Measurements from ENCODE around the gene RGMA. TPM values are rescaled to one million over a fixed set of nuclear protein-coding genes. Genes with fewer than 3 reads are reported as not detected.

The RGMA gene
- total RNA-seq, 1 experiment from 2014 or later = 5.5 TPM

DNA sequence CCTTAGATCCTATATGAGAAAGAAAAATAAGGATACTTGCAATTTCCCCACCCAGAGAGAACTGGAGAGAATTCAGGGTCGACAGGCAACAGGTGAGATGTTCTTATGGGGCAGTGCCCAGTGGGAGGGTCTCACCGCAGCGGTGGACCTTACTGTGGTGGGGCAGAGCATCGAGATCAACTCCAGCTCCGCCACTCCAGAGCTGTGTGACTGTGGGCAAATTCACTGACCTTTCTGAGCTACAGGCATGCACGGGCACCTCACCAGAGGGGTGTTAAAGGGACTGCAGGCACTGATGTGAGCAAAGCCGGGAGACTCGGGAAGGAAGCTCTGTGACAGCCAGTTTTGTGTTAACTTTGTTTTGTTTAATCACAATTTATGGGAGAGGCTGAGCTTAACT, 30.9 kb downstream of the RGMA start:
- no TSS peak for BruUV-seq (replicated peaks)
- DNase-seq (ENCODE audit: low read depth, low spot score) = no peak
- ChIA-PET POLR2A (no interaction called here), RAD21 (ENCODE audit: low non-redundant PET in 1 of 2, low total read pairs in 2 of 2, uncharacterized antibody in 2 of 2, unreplicated experiment in 2 of 2) (no interaction called here), CTCF (no interaction called here)
- ATAC-seq = no peak
- Histone ChIP-seq H3K9ac (ENCODE audit: low read length) (no peak overlapping the region), H3K27ac (ENCODE audit: low read depth, low read length) (no peak overlapping the region), H3K36me3 (ENCODE audit: control insufficient read depth in 1 of 2, insufficient read depth in 2 of 2, low read length in 2 of 2) (no peaks in the 10 kb centered on the region), H3K4me1 (ENCODE audit: control insufficient read depth in 1 of 2, insufficient read depth in 2 of 2, low read length in 2 of 2) (peaks cover 6 to 7% of the 10 kb centered on the region in 2 experiments), H2AFZ (ENCODE audit: low read depth, low read length, poor library complexity, severe bottlenecking) (no peak overlapping the region), H3K4me3 (replicated peaks in 1 of 2; ENCODE audit: low read depth in 1 of 2, low read length in 2 of 2) (no peak overlapping the region), H4K20me1 (ENCODE audit: insufficient read depth) (no peaks in the 10 kb centered on the region), H3K79me2 (ENCODE audit: insufficient read depth, low read length) (no peaks in the 10 kb centered on the region), H3K9me3 (ENCODE audit: control insufficient read depth in 1 of 2, insufficient read depth in 1 of 2, low read depth in 1 of 2, low read length in 2 of 2) (no peaks in the 10 kb centered on the region), H3K27me3 (ENCODE audit: insufficient read depth, low read length) (no peaks in the 10 kb centered on the region), H3K4me2 (ENCODE audit: low read length) (no peak overlapping the region), H3K9me2 (ENCODE audit: insufficient read depth) (no peaks in the 10 kb centered on the region)
- no peak for TF ChIP-seq SIN3A (IDR thresholded peaks at IDR 0.05; ENCODE audit: low read depth)
- TF ChIP-seq, protein P1, sequence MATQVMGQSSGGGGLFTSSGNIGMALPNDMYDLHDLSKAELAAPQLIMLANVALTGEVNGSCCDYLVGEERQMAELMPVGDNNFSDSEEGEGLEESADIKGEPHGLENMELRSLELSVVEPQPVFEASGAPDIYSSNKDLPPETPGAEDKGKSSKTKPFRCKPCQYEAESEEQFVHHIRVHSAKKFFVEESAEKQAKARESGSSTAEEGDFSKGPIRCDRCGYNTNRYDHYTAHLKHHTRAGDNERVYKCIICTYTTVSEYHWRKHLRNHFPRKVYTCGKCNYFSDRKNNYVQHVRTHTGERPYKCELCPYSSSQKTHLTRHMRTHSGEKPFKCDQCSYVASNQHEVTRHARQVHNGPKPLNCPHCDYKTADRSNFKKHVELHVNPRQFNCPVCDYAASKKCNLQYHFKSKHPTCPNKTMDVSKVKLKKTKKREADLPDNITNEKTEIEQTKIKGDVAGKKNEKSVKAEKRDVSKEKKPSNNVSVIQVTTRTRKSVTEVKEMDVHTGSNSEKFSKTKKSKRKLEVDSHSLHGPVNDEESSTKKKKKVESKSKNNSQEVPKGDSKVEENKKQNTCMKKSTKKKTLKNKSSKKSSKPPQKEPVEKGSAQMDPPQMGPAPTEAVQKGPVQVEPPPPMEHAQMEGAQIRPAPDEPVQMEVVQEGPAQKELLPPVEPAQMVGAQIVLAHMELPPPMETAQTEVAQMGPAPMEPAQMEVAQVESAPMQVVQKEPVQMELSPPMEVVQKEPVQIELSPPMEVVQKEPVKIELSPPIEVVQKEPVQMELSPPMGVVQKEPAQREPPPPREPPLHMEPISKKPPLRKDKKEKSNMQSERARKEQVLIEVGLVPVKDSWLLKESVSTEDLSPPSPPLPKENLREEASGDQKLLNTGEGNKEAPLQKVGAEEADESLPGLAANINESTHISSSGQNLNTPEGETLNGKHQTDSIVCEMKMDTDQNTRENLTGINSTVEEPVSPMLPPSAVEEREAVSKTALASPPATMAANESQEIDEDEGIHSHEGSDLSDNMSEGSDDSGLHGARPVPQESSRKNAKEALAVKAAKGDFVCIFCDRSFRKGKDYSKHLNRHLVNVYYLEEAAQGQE (IDR thresholded peaks at IDR 0.05; ENCODE audit: low read depth) = no peak
- TF ChIP-seq EZH2 (IDR thresholded peaks at IDR 0.05) = no peak
- no peak for TF ChIP-seq JUND (IDR thresholded peaks at IDR 0.05)
- TF ChIP-seq, protein P2, sequence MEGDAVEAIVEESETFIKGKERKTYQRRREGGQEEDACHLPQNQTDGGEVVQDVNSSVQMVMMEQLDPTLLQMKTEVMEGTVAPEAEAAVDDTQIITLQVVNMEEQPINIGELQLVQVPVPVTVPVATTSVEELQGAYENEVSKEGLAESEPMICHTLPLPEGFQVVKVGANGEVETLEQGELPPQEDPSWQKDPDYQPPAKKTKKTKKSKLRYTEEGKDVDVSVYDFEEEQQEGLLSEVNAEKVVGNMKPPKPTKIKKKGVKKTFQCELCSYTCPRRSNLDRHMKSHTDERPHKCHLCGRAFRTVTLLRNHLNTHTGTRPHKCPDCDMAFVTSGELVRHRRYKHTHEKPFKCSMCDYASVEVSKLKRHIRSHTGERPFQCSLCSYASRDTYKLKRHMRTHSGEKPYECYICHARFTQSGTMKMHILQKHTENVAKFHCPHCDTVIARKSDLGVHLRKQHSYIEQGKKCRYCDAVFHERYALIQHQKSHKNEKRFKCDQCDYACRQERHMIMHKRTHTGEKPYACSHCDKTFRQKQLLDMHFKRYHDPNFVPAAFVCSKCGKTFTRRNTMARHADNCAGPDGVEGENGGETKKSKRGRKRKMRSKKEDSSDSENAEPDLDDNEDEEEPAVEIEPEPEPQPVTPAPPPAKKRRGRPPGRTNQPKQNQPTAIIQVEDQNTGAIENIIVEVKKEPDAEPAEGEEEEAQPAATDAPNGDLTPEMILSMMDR (IDR thresholded peaks at IDR 0.05 in 2 of 3, conservative IDR thresholded peaks at IDR 0.05 in 1 of 3; ENCODE audit: borderline replicate concordance in 1 of 3, insufficient read depth in 1 of 3, low read depth in 2 of 3, low read length in 2 of 3) = no peak
- no peak for TF ChIP-seq SRF (IDR thresholded peaks at IDR 0.05; ENCODE audit: low read depth)
- no peak for TF ChIP-seq CBX3 (IDR thresholded peaks at IDR 0.05; ENCODE audit: low read depth)
- no peak for TF ChIP-seq FOSL1 (IDR thresholded peaks at IDR 0.05; ENCODE audit: low read depth)
- TF ChIP-seq ELF1 (IDR thresholded peaks at IDR 0.05; ENCODE audit: borderline replicate concordance, low read depth) = no peak
- TF ChIP-seq TCF7L2 (IDR thresholded peaks at IDR 0.05; ENCODE audit: borderline replicate concordance, extremely low read depth, insufficient read depth, insufficient read length) = no peak
- TF ChIP-seq ZNF274 (IDR thresholded peaks at IDR 0.05; ENCODE audit: low read depth, low read length) = no peak
- intact Hi-C loops (cut with micrococcal nuclease) = no loop called here
